WI38 (cell line): ENCODE data around the gene CD247.

Experiments used
- H3K4me3 ChIP-seq: 2 replicates; pipeline ENCODE4 v1.5.1; 2011; ENCODE audit warnings: low read depth, mild to moderate bottlenecking, control low read depth, low read length
- CTCF ChIP-seq: IDR thresholded peaks from 2 replicates; pipeline ENCODE4 v1.5.1; 2012; ENCODE audit warnings: low read depth, mild to moderate bottlenecking, control low read depth, low read length

CD247 gene

GRCh38 chr1:167486090-167486824 lies 32.1 kb downstream of the CD247 start:
- no peak overlapping the region for H3K4me3 ChIP-seq
- TF ChIP-seq CTCF = no peak

- TF ChIP-seq CTCF = no peak
- H3K4me3 ChIP-seq = no peak overlapping the region
Observed at GRCh38 chr1:167484726-167485502, 33.4 kb downstream of the CD247 start.

- TF ChIP-seq CTCF = no peak
Observed at GRCh38 chr1:167483790-167484189, 34.5 kb downstream of the CD247 start.

GRCh38 chr1:167482184-167482583 lies 36.1 kb downstream of the CD247 start:
- TF ChIP-seq CTCF = no peak
- H3K4me3 ChIP-seq = no peak overlapping the region

More at GRCh38 chr1:167483790-167484189, 34.5 kb downstream of the CD247 start:
- no peak overlapping the region for H3K4me3 ChIP-seq

- no peak for TF ChIP-seq CTCF
- H3K4me3 ChIP-seq = no peak overlapping the region
Observed at GRCh38 chr1:167479331-167479979, 38.9 kb downstream of the CD247 start.

- H3K4me3 ChIP-seq = no peak overlapping the region
- TF ChIP-seq CTCF = no peak
Observed at GRCh38 chr1:167477986-167478385, 40.3 kb downstream of the CD247 start.
